HG02759 (cell line): ENCODE measurements around the gene LYRM7.
"Not testable (repeated sequence)": the region's sequence is repeated elsewhere in the genome, so short reads cannot be mapped to it uniquely, and the experiment has no call there.

Experiments
- ATAC-seq: cut with Tn5 transposase; IDR thresholded peaks from one replicate; pipeline ENCODE4 v1.9.1; 2021; ENCODE audit warnings: mild to moderate bottlenecking, moderate library complexity; ENCODE audit not compliant: unreplicated experiment

The LYRM7 gene

DNA sequence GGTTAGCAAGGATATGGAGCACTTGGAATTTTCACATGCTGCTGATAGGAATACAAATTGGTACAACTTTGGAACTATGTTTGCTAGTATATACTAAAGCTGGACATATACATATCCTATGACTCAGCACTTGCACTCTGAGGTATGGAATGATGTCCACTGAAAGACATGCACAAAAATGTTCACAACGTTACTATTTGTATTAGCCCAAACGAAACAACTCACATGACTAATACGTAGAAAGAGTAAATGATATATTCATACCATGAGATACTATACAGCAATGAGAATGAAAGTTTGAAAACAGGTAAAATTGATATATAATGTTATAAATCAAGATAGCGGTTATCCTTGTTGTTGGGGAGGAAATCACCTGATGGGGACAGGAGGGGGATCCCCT is 47.6 kb downstream of the LYRM7 start:
- peak; percentile 59 for ATAC-seq

DNA sequence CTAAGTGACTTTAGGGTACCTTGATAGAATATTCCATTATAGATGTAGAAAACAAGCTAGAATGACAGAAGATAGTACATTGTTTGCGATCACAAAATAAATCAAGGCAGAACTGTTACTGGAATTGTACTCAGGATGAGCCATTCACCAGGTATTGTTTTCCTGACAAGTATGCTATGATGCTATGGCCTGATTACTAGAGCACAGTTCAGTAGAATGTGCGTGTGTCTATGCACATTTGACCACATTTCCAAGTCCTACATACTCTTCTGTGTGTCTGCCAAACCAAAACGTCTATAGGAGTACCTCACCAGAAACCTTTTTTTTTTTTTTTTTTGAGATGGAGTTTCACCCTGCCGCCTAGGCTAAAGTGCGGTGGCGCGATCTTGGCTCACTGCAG is 49.8 kb downstream of the LYRM7 start:
- ATAC-seq: no peak

- ATAC-seq: no peak
These were observed 50.4 kb downstream of the LYRM7 start for GRCh38 chr5:131221008-131221703.

GRCh38 chr5:131221888-131222287 is 51.1 kb downstream of the LYRM7 start:
- no peak for ATAC-seq

GRCh38 chr5:131222731-131223130 is 52.0 kb downstream of the LYRM7 start:
- no peak for ATAC-seq

- no peak for ATAC-seq
These were observed 53.1 kb downstream of the LYRM7 start for GRCh38 chr5:131223751-131224386.

DNA sequence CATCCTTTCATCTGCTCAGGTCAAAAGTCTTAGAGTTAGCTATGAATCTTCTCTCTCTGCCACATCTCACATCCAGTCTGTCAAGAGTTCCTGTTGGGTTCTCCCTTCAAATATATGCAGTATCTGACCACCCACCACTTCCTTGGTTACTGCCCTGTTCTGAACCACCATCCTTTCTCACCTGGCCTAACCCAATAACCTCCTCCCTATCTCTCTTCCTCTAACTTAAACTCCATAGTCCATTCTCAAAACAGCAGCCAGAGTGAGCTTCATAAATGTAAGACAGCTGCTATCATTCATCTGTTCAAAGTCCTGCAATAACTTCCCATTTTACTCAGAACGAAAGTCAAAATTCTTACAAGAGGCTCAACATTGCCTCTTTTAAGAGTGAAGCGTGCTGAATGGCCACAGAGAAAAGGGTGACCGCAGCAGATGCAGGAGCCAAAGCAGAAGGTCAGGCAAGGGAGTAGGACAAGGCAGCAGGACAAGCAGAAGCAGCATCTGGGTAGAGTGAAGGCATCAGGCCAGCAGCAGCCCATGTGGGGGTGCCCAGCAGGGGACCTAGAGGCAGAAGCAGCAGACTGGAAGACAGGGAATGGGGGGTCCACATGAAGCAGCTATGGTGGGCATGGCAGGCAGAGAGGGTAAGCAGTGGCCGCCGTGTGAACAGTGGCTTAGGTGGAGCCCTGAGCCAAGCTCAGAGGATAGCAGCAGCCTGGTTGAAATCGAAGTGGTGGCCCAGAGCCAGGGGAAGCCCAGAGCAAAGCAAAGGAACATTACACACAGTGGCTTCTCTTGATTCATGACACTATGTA is 53.9 kb downstream of the LYRM7 start:
- ATAC-seq: peak; percentile 83

DNA sequence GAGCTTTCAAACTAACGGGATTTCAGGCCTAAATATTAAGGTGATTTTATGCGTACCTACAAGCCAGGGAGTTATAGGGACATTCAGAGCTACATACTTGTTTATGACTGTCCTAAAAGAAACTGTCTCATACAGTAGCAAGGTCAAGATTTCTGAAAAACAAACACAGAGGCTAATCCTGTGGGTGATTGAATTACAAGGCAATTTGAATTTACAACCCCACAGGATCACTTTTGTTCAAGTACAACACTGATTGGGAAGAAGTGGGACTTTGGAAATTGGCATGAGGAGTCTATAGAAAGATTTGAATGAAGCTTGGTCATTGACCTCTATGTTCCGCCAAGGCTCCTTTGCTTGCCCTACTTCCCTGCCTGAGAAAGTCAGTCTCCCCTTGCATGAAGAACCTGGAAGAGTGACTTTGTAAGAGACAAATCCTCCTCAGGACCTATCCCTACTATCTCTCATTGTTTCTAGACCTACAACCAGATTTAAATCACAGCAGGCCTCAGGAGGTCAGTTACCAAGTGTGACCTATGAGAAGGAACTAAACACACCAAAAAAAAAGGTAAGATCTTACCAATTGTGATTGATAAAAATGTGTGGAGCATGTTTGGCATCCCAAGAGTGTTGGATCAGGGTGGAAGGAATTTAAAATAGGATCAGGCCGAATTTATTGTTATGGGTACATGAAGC is 54.7 kb downstream of the LYRM7 start:
- ATAC-seq: no peak

DNA sequence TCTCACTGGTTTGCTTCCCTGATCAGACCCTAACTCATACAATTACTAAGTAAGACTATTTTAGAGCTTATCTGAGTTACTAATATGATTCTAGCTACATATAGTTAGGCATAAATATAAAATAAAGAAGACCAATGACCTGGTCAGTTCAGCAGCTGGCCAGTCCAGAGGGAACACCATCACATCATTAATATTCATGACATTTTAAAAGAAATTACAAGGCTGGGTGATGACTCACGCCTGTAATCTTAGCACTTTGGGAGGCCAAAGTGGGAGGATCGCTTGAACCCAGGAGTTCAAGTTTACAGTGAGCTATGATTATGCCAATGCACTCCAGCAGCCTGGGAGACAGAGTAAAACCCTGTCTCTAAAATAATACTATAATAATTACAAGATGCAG is 56.2 kb downstream of the LYRM7 start:
- ATAC-seq: no peak

DNA sequence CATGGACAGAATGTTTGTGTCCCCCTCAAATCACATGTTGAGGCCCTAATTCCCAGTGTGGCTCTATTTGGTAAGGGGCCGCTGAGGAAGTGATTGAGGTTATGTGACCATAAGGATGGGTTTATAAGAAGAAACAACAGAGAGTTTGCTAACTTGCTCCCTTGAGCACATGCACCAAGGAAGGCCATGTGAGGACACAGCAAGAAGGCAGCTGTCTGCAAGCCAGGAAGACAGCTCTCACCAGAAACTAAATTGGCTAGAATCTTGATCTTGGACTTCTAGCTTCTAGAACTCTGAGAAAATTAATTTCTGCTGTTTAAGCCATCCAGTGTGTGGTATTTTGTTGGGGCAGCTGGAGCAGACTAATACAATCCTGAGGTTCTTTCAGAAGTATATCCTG is 57.9 kb downstream of the LYRM7 start:
- ATAC-seq: no peak

GRCh38 chr5:131229623-131230022 is 58.9 kb downstream of the LYRM7 start:
- ATAC-seq: no peak

GRCh38 chr5:131230406-131230805 is 59.7 kb downstream of the LYRM7 start:
- ATAC-seq: peak; percentile 39

GRCh38 chr5:131239686-131240085 is 68.9 kb downstream of the LYRM7 start:
- ATAC-seq: no peak

- no peak for ATAC-seq
These were observed 72.0 kb downstream of the LYRM7 start for GRCh38 chr5:131242728-131243255.

DNA sequence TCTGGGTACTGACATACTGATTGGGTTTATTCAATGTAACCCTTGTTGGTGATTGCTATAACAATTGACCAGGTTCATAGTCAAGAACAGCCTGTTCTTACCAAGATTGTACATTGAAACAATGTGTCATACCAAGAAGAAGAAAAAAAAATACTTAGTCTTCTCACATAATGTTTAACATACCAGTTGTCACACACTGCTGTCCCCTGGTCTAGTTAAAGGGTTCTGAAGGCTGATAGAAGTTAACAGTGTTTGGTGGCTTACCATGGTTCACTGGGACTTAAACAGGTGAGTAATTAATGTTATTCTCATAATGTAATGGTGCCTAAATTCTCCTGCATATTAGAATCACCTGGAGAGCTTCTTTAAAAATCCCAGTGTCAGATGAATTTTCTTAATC is 74.6 kb downstream of the LYRM7 start:
- ATAC-seq: peak; percentile 62

DNA sequence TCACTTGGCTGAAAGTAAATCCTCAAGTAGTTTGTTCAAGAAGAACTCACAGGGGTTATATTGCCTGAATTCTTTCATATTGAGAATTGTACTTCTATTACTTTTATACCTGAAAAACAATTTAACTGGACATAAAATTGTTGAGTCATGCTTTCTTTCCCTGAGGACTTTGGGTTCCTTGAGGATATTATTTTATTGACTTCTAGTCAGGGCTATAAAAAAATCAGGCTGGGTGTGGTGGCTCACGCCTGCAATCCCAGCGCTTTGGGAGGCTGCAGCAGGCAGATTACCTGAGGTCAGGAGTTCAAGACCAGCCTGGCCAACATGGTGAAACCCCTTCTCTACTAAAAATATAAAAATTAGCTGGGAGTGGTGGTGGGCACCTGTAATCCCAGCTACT is 75.2 kb downstream of the LYRM7 start:
- no peak for ATAC-seq

DNA sequence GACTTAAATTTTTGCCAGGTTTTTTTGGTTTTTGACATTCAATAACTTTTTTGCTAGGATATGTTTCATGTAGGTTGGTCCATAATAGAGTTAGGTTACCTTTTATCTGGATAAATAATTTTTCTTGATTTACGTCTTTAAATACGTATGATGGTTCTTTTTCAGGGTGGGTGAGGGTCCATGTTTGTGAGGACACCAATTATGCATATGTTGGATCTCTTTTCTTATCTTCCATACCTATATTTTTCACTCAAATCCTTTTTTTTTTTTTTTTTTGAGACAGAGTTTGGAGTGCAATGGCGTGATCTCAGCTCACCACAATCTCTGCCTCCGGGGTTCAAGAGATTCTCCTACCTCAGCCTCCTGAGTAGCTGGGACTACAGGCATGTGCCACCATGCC is 75.8 kb downstream of the LYRM7 start:
- no peak for ATAC-seq

DNA sequence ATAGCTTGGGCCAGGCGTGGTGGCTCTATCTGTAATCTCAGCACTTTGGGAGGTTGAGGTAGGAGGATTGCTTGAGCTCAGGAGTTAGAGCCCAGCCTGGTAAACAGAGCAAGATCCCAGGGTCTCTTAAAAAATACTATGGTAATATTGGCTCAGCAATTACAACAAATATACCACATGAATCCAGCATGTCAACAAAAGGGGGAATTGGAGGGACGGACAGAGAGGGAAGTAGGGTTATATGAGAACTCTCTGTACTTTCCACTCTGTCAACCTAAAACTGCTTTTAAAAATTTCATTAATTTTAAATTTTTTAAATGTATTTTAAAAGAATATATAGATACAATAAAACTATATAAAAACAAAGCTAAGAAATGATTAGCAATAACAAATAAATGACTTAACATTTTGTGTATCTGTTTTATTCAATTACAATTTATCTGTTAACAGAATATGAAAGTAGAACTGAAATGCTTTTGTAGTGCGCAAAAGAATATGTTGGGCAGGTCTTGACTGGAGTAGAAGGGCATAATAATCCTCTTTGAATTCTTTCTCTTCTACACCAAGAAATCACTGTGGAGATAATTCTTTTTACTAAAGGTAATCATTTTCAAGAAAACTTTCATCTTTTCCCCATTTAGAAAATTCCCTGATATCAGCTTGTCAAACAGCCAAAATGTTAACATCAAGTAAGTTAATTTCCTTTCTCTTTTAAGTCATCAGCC is 80.2 kb downstream of the LYRM7 start:
- no peak for ATAC-seq

- ATAC-seq: peak; percentile 88
These were observed 82.1 kb downstream of the LYRM7 start for GRCh38 chr5:131252824-131253171.

DNA sequence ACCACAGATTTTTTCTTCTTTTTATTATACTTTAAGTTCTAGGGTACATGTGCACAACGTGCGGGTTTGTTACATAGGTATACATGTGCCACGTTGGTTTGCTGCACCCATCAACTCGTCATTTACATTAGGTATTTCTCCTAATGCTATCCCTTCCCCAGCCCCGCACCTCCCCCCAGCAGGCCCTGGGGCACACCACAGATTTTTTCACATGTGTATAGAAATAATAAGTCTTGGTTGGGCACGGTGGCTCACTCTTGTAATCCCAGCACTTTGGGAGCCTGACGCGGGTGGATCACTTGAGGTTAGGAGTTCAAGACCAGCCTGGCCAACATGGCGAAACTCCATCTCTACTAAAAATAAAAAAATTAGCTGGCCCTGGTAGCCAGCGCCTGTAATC is 83.3 kb downstream of the LYRM7 start:
- not testable (repeated sequence) for ATAC-seq

GRCh38 chr5:131254741-131255140 is 84.0 kb downstream of the LYRM7 start:
- no peak for ATAC-seq
